Kidney epithelial cell (primary cell): ENCODE measurements around the gene DFFA. TPM values are rescaled to one million over a fixed set of nuclear protein-coding genes. Genes with fewer than 3 reads are reported as not detected.
"Not testable (repeated sequence)": the region's sequence is repeated elsewhere in the genome, so short reads cannot be mapped to it uniquely, and the experiment has no call there.

Experiments used
- DNase-seq: peaks from one replicate; pipeline ENCODE4 v3.0.0-alpha.2; 2010; ENCODE audit warnings: low read depth
- H3K27me3 ChIP-seq: 2 replicates; pipeline ENCODE4 v1.6.0; 2011; ENCODE audit warnings: low read length; ENCODE audit not compliant: control insufficient read depth, insufficient read depth
- H3K36me3 ChIP-seq: 2 replicates; pipeline ENCODE4 v1.5.1; 2011; ENCODE audit warnings: low read length; ENCODE audit not compliant: control insufficient read depth, insufficient read depth
- H3K4me3 ChIP-seq: 2 replicates; pipeline ENCODE4 v1.5.1; 2011; ENCODE audit warnings: low read depth, mild to moderate bottlenecking, control low read depth, low read length
- CTCF ChIP-seq: IDR thresholded peaks from 2 replicates; pipeline ENCODE4 v1.5.1; 2011; ENCODE audit warnings: mild to moderate bottlenecking, moderate library complexity, low read length, control low read depth, inconsistent platforms; ENCODE audit not compliant: insufficient read depth, poor library complexity, severe bottlenecking
- total RNA-seq: library from RNA; depleted of rRNA; stranded (reverse); fragments of >200 nt; gene quantifications from 2 replicates; pipeline ENCODE4 v1.2.3, GENCODE V29; 2015

The DFFA gene
- total RNA-seq, 1 donor from 2014 or later, result 68.4 TPM

GRCh38 chr1:10428984-10429383, 43.3 kb downstream of the DFFA start:
- no peak for TF ChIP-seq CTCF
- no peaks in the 10 kb centered on the region for H3K36me3 ChIP-seq
- no peak for DNase-seq

GRCh38 chr1:10426535-10426848, 45.8 kb downstream of the DFFA start:
- DNase-seq, H3K4me3 ChIP-seq, H3K36me3 ChIP-seq, H3K27me3 ChIP-seq: not testable (repeated sequence)

More at GRCh38 chr1:10428984-10429383, 43.3 kb downstream of the DFFA start:
- H3K27me3 ChIP-seq, result no peaks in the 10 kb centered on the region
- H3K4me3 ChIP-seq, result no peak overlapping the region

GRCh38 chr1:10425826-10426534, 46.3 kb downstream of the DFFA start:
- not testable (repeated sequence) for H3K27me3 ChIP-seq, DNase-seq, H3K36me3 ChIP-seq, H3K4me3 ChIP-seq

- Histone ChIP-seq H3K4me3 (no peak overlapping the region), H3K27me3 (no peaks in the 10 kb centered on the region), H3K36me3 (peaks cover 2% of the 10 kb centered on the region)
- DNase-seq, result no peak
- no peak for TF ChIP-seq CTCF
These were observed 47.7 kb downstream of the DFFA start for GRCh38 chr1:10424651-10425050.

GRCh38 chr1:10424034-10424433, 48.3 kb downstream of the DFFA start:
- peaks cover 3% of the 10 kb centered on the region for H3K36me3 ChIP-seq
- no peak for DNase-seq
- TF ChIP-seq CTCF, result no peak
- H3K4me3 ChIP-seq, result no peak overlapping the region
- H3K27me3 ChIP-seq, result no peaks in the 10 kb centered on the region

GRCh38 chr1:10421637-10422036, 50.7 kb downstream of the DFFA start:
- peaks cover 3% of the 10 kb centered on the region for H3K36me3 ChIP-seq

More at GRCh38 chr1:10421637-10422036, 50.7 kb downstream of the DFFA start:
- no peak overlapping the region for H3K4me3 ChIP-seq
- no peaks in the 10 kb centered on the region for H3K27me3 ChIP-seq
- TF ChIP-seq CTCF, result no peak
- DNase-seq, result no peak
